Chondrocyte (in vitro differentiated cells): ENCODE results near the gene CELSR2. TPM values are rescaled to one million over a fixed set of nuclear protein-coding genes. Genes with fewer than 3 reads are reported as not detected.

Source experiments
- DNase-seq: peaks from one replicate; pipeline ENCODE4 v3.0.0; 2021; ENCODE audit warnings: mixed read lengths, low spot score
- H3K27ac Mint-ChIP-seq: one replicate; pipeline ENCODE4 v1.8.0; 2021; ENCODE audit warnings: mild to moderate bottlenecking, moderate library complexity, mixed read lengths; ENCODE audit not compliant: unreplicated experiment
- H3K27me3 Mint-ChIP-seq: 2 replicates; pipeline ENCODE4 v1.8.0; 2021; ENCODE audit warnings: low read depth, mixed read lengths
- H3K36me3 Mint-ChIP-seq: 2 replicates; pipeline ENCODE4 v1.8.0; 2021; ENCODE audit warnings: low read depth, mixed read lengths
- H3K4me1 Mint-ChIP-seq: 2 replicates; pipeline ENCODE4 v1.8.0; 2021; ENCODE audit warnings: low read depth, mild to moderate bottlenecking, mixed read lengths
- H3K4me3 Mint-ChIP-seq: one replicate; pipeline ENCODE4 v1.8.0; 2021; ENCODE audit warnings: mild to moderate bottlenecking, moderate library complexity, mixed read lengths; ENCODE audit not compliant: unreplicated experiment
- H3K9me3 Mint-ChIP-seq: 2 replicates; pipeline ENCODE4 v1.8.0; 2021; ENCODE audit warnings: low read depth, mixed read lengths
- total RNA-seq: library from RNA; stranded (reverse); gene quantifications from 3 replicates; pipeline ENCODE4 v1.2.1, GENCODE V29; 2021
- TF ChIP-seq, protein P1 (sequence below): fragments of 200-600 bp; sonication (generic); IDR thresholded peaks from 2 replicates; pipeline ENCODE4 v1.5.0; 2021; ENCODE audit warnings: antibody characterized with exemption, mild to moderate bottlenecking, moderate library complexity

The CELSR2 gene
- total RNA-seq, 1 donor from 2014 or later: 10.3 TPM

DNA sequence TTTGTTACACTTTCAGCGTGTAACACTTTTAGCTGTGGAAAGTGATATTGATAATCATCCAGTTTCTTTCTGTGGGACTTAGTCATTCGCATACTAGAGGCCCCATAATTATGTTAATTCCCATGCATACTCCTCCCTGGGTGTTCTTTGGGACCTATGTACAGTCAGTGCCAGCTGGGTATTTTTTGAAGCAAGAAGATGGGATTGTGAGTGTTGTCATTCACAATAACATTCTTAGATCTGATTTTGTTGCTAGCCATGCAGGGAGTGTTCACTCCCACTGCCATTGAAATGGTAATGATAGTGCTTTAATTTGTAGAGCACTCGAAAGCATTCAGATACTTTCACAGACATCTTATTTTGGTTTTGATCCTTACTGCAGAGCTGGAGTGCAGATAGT, 24.0 kb upstream of the CELSR2 start:
- Mint-ChIP-seq H3K4me1 (peaks cover 39% of the 10 kb centered on the region), H3K9me3 (no peaks in the 10 kb centered on the region), H3K36me3 (peaks cover 23% of the 10 kb centered on the region), H3K27me3 (no peaks in the 10 kb centered on the region), H3K4me3 (no peak overlapping the region), H3K27ac (peak overlapping the region; percentile 22)
- DNase-seq: no peak
- TF ChIP-seq, protein P1, sequence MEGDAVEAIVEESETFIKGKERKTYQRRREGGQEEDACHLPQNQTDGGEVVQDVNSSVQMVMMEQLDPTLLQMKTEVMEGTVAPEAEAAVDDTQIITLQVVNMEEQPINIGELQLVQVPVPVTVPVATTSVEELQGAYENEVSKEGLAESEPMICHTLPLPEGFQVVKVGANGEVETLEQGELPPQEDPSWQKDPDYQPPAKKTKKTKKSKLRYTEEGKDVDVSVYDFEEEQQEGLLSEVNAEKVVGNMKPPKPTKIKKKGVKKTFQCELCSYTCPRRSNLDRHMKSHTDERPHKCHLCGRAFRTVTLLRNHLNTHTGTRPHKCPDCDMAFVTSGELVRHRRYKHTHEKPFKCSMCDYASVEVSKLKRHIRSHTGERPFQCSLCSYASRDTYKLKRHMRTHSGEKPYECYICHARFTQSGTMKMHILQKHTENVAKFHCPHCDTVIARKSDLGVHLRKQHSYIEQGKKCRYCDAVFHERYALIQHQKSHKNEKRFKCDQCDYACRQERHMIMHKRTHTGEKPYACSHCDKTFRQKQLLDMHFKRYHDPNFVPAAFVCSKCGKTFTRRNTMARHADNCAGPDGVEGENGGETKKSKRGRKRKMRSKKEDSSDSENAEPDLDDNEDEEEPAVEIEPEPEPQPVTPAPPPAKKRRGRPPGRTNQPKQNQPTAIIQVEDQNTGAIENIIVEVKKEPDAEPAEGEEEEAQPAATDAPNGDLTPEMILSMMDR: no peak

DNA sequence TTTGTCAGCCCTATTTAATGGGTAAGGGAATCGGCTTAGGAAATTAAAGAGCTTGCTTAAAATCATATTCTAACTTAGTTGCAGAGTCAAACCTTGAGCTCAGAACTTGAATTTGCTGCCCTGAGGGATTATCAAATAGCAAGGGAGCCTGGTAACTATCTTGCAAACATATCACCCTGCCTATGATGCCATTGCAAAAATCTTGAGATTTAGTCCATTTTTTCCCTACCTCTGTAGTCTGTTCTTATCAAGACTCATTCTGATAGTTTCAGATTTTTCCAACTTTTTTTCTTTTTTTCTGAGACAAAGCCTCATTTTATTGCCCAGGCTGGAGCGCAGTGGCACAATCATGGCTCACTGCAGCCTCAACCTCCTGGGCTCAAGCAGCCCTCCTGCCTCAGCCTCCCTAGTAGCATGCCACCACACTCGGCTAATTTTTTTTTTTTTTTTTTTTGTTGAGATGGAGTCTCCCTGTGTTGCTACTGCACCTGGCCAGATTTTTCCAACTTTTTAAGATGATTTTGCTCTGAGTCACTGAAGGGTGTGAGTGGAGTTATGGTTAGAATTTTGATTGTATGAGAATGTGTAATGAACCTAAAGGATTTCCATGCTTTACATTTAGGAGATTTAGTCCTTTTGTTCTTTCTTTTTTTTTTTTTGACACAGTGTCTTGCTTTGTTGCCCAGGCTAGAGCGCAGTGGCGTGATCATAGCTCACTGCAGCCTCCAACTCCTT, 23.5 kb upstream of the CELSR2 start:
- H3K27me3 Mint-ChIP-seq: no peaks in the 10 kb centered on the region
- H3K9me3 Mint-ChIP-seq: no peaks in the 10 kb centered on the region
- TF ChIP-seq, protein P1: no peak
- H3K4me3 Mint-ChIP-seq: no peak overlapping the region
- peaks cover 26% of the 10 kb centered on the region for H3K36me3 Mint-ChIP-seq
- peaks cover 36% of the 10 kb centered on the region for H3K4me1 Mint-ChIP-seq
- no peak for DNase-seq
- peak overlapping the region; percentile 41 for H3K27ac Mint-ChIP-seq

- no peaks in the 10 kb centered on the region for H3K27me3 Mint-ChIP-seq
- peaks cover 28% of the 10 kb centered on the region for H3K4me1 Mint-ChIP-seq
- H3K36me3 Mint-ChIP-seq: peaks cover 37% of the 10 kb centered on the region
- H3K4me3 Mint-ChIP-seq: no peak overlapping the region
- H3K27ac Mint-ChIP-seq: no peak overlapping the region
- no peak for DNase-seq
- H3K9me3 Mint-ChIP-seq: no peaks in the 10 kb centered on the region
- TF ChIP-seq, protein P1: no peak
Measured at GRCh38 chr1:109228167-109228566, 21.2 kb upstream of the CELSR2 start.

- TF ChIP-seq, protein P1: no peak
- Mint-ChIP-seq H3K4me1 (peaks cover 22% of the 10 kb centered on the region), H3K9me3 (no peaks in the 10 kb centered on the region), H3K27ac (no peak overlapping the region), H3K36me3 (peaks cover 38% of the 10 kb centered on the region), H3K27me3 (no peaks in the 10 kb centered on the region), H3K4me3 (no peak overlapping the region)
- no peak for DNase-seq
Measured at GRCh38 chr1:109229531-109230127, 19.7 kb upstream of the CELSR2 start.

GRCh38 chr1:109231066-109231465, 18.3 kb upstream of the CELSR2 start:
- Mint-ChIP-seq H3K9me3 (no peaks in the 10 kb centered on the region), H3K27ac (no peak overlapping the region), H3K4me3 (no peak overlapping the region), H3K27me3 (no peaks in the 10 kb centered on the region), H3K36me3 (peaks cover 42% of the 10 kb centered on the region), H3K4me1 (peaks cover 12% of the 10 kb centered on the region)
- TF ChIP-seq, protein P1: no peak
- no peak for DNase-seq
